Upper lobe of left lung (tissue), 6 donors: ENCODE measurements around the gene PIRT. TPM values are rescaled to one million over a fixed set of nuclear protein-coding genes. Genes with fewer than 3 reads are reported as not detected.

Source experiments
- ATAC-seq, 2 donors: fragments of 200-7000 bp; cut with Tn5 transposase; one replicate each; pipeline ENCODE4 v1.9.1; 2022; ENCODE audit warnings: mild to moderate bottlenecking in 2 of 2, moderate library complexity in 2 of 2; ENCODE audit not compliant: low FRiP score in 2 of 2
- DNase-seq, 2 donors: peaks; one replicate each; pipeline ENCODE4 v3.0.0-alpha.2; 2019 to 2020
- H3K27ac ChIP-seq, 4 donors: fragments of 200-600 bp; sonication (generic); one replicate each; pipeline ENCODE4 v1.5.1; 2016 to 2019
- H3K27me3 ChIP-seq, 4 donors: fragments of 200-600 bp; sonication (generic); one replicate each; pipeline ENCODE4 v1.5.1; 2017 to 2019
- H3K36me3 ChIP-seq, 4 donors: fragments of 200-600 bp; sonication (generic); one replicate each; pipeline ENCODE4 v1.5.1; 2016 to 2019
- H3K4me1 ChIP-seq, 4 donors: fragments of 200-600 bp; sonication (generic); one replicate each; pipeline ENCODE4 v1.5.1; 2018 to 2019
- H3K4me3 ChIP-seq, 4 donors: fragments of 200-600 bp; sonication (generic); one replicate each; pipeline ENCODE4 v1.5.1; 2017 to 2019; ENCODE audit warnings: mild to moderate bottlenecking in 2 of 4, moderate library complexity in 1 of 4
- H3K9me3 ChIP-seq, 4 donors: fragments of 200-600 bp; sonication (generic); one replicate each; pipeline ENCODE4 v1.5.1; 2018 to 2019
- CTCF ChIP-seq, 6 experiments: fragments of 450-650 bp in 4 of 6; fragments of 200-600 bp in 2 of 6; sonication (generic) in 2 of 6; IDR thresholded peaks; one replicate each; pipeline ENCODE4 v1.5.1; 2016 to 2019; ENCODE audit warnings: antibody characterized with exemption in 6 of 6
- EP300 ChIP-seq, 4 donors: sonication (generic); formaldehyde crosslinking; IDR thresholded peaks; one replicate each; pipeline ENCODE4 v1.5.1; 2017; ENCODE audit warnings: antibody characterized with exemption in 4 of 4, control low read depth in 2 of 4
- POLR2A ChIP-seq, 4 donors: fragments of 450-650 bp; IDR thresholded peaks; one replicate each; pipeline ENCODE4 v1.5.1; 2016 to 2017; ENCODE audit warnings: antibody characterized with exemption in 4 of 4, mild to moderate bottlenecking in 2 of 4
- POLR2AphosphoS5 ChIP-seq, 2 donors: sonication (generic); formaldehyde crosslinking; IDR thresholded peaks; one replicate each; pipeline ENCODE4 v1.5.1; 2017; ENCODE audit warnings: antibody characterized with exemption in 2 of 2
- WGBS, 2 donors: methylation state at CpG; one replicate each; pipeline ENCODE4 v1.1.5; 2017 to 2018; 5-methylcytosine and 5-hydroxymethylcytosine counted together
- total RNA-seq, 6 donors: library from RNA; depleted of rRNA in 4 of 6; stranded (reverse); fragments of >200 nt in 4 of 6; gene quantifications; one replicate each; pipeline versions ENCODE4 v1.1.0 to v1.2.1, GENCODE V29; 2016 to 2021
- donor health status: DM: no; HTN: no; CAD: no; lungs with moderate emphysema.
- donor health status: DM: no; HTN: yes; CAD: no; lungs with severe emphysema.

Gene PIRT
- total RNA-seq, 6 donors from 2014 or later, result not detected

- ATAC-seq, result no peak
- no peaks in the 10 kb centered on the region for H3K4me1 ChIP-seq
- H3K4me3 ChIP-seq, result no peak overlapping the region
- no peak overlapping the region for H3K27ac ChIP-seq
- H3K9me3 ChIP-seq, result no peaks in the 10 kb centered on the region
- TF ChIP-seq POLR2AphosphoS5 (IDR thresholded peaks at IDR 0.05), result no peak
- no peak for TF ChIP-seq POLR2A (IDR thresholded peaks at IDR 0.05)
- TF ChIP-seq CTCF (IDR thresholded peaks at IDR 0.05), result no peak
- TF ChIP-seq EP300 (IDR thresholded peaks at IDR 0.05), result no peak
- no peaks in the 10 kb centered on the region for H3K36me3 ChIP-seq
- DNase-seq, result no peak
- no peaks in the 10 kb centered on the region for H3K27me3 ChIP-seq
- 95 to 99% methylated on average over 4 of the region's 4 CpGs for WGBS, 2 donors
Measured at GRCh38 chr17:10809605-10810004, 28.3 kb downstream of the PIRT start.

GRCh38 chr17:10807704-10808128 lies 30.2 kb downstream of the PIRT start:
- WGBS, 2 donors, result 72 to 100% methylated on average over 2 to 5 of the region's 7 CpGs
- no peaks in the 10 kb centered on the region for H3K27me3 ChIP-seq
- no peaks in the 10 kb centered on the region for H3K36me3 ChIP-seq
- no peak overlapping the region for H3K4me3 ChIP-seq
- DNase-seq (no peak), ATAC-seq (no peak)
- H3K4me1 ChIP-seq, result no peaks in the 10 kb centered on the region
- H3K9me3 ChIP-seq, result no peaks in the 10 kb centered on the region
- TF ChIP-seq POLR2A (IDR thresholded peaks at IDR 0.05), result no peak
- no peak for TF ChIP-seq EP300 (IDR thresholded peaks at IDR 0.05)
- TF ChIP-seq CTCF (IDR thresholded peaks at IDR 0.05), result no peak
- no peak for TF ChIP-seq POLR2AphosphoS5 (IDR thresholded peaks at IDR 0.05)
- no peak overlapping the region for H3K27ac ChIP-seq

GRCh38 chr17:10806545-10807262 lies 31.2 kb downstream of the PIRT start:
- no peaks in the 10 kb centered on the region for H3K27me3 ChIP-seq
- no peak overlapping the region for H3K27ac ChIP-seq
- no peaks in the 10 kb centered on the region for H3K9me3 ChIP-seq
- ATAC-seq, result no peak
- 82 to 85% methylated on average over 6 to 9 of the region's 9 CpGs for WGBS, 2 donors
- no peak for DNase-seq
- no peaks in the 10 kb centered on the region for H3K36me3 ChIP-seq
- TF ChIP-seq EP300 (IDR thresholded peaks at IDR 0.05), result no peak
- no peak for TF ChIP-seq POLR2A (IDR thresholded peaks at IDR 0.05)
- TF ChIP-seq POLR2AphosphoS5 (IDR thresholded peaks at IDR 0.05), result no peak
- no peak for TF ChIP-seq CTCF (IDR thresholded peaks at IDR 0.05)
- no peak overlapping the region for H3K4me3 ChIP-seq
- no peaks in the 10 kb centered on the region for H3K4me1 ChIP-seq

GRCh38 chr17:10805911-10806310 lies 32.0 kb downstream of the PIRT start:
- DNase-seq (peak in 1 of 2 donors; percentile 32), ATAC-seq (no peak)
- Histone ChIP-seq H3K36me3 (no peaks in the 10 kb centered on the region), H3K4me3 (no peak overlapping the region), H3K27me3 (no peaks in the 10 kb centered on the region), H3K27ac (no peak overlapping the region), H3K4me1 (no peaks in the 10 kb centered on the region), H3K9me3 (no peaks in the 10 kb centered on the region)
- 70 to 77% methylated on average over 6 of the region's 6 CpGs for WGBS, 2 donors
- TF ChIP-seq POLR2AphosphoS5 (IDR thresholded peaks at IDR 0.05) (no peak), POLR2A (IDR thresholded peaks at IDR 0.05) (no peak), CTCF (IDR thresholded peaks at IDR 0.05) (no peak), EP300 (IDR thresholded peaks at IDR 0.05) (no peak)

- no peak for DNase-seq
- WGBS, 2 donors, result 88 to 89% methylated on average over 7 of the region's 7 CpGs
- Histone ChIP-seq H3K27me3 (no peaks in the 10 kb centered on the region), H3K4me1 (no peaks in the 10 kb centered on the region), H3K4me3 (no peak overlapping the region), H3K27ac (no peak overlapping the region), H3K9me3 (no peaks in the 10 kb centered on the region), H3K36me3 (no peaks in the 10 kb centered on the region)
- TF ChIP-seq CTCF (IDR thresholded peaks at IDR 0.05), result no peak
- ATAC-seq, result no peak
Measured at GRCh38 chr17:10804546-10804945, 33.3 kb downstream of the PIRT start.
